ENCODE measurements around the gene MAPRE2.
A peak's percentile ranks its signal among the peaks of the same experiment; 100 is the strongest.
"Not testable (repeated sequence)": the region's sequence is repeated elsewhere in the genome, so short reads cannot be mapped to it uniquely, and the experiment has no call there.

Gene MAPRE2

DNA sequence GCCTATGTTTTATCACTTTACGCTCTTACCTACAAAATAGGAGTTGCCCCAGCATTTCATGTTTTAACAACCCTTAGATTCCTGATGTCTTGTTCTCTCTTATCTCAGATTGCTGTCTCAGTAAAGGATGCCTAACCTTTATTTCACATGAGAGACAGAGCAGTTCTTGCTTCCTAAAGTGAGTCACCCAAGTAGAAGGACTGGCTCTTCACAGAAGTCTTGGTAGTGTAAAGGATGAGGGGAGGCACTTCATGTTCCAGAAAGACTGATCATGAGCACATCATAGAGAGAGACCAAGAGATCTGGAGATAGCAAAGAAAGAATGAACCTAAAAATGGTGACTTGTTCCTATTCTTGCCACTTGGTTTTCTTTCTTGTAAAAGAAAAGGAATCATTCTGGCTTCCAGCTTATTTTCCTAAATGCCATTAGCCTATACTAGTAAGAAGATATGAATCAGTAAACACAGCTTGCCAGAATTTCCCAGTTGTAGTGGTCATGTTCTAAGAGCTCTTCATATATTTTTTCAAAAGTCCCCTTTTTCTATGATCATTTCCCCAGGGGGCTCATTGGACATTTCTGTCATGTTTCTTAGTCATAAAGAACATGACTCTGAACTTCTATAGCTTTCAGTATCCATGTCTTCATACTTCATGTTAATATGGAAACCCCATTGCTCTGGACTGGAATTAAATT is 54.9 kb downstream of the MAPRE2 start:
- no peak for DNase-seq

DNA sequence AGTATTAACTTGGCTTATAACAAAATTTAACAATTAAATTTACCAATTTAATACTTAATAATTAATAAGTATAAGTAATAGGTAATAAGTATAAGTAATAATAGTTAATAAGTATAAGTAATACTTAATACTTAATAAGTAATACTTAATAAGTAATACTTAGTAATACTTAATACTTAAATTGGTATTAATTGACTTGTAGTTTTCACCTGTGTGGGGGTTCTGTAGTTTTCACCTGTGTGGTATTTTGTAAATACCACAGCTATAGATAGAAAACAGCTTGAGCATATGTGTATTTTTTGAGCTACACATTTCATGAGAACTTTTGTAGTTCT is 55.4 kb downstream of the MAPRE2 start:
- no peak for DNase-seq

DNA sequence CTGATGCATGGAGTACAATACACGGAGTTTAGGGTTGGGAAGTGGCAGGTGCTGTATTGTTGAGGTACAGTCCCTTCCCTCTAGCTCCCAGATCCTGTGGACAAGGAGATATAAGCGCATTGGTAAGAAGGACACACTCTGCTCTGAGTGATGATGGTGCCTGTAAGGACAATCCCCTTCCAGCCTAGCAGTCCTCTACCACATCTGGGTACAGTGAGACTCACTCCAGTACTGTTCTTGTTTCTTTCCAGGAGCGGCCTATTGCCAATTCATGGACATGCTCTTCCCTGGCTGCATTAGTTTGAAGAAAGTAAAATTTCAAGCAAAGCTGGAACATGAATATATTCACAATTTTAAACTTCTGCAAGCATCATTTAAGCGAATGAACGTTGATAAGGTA is 56.0 kb downstream of the MAPRE2 start:
- DNase-seq = no peak

DNA sequence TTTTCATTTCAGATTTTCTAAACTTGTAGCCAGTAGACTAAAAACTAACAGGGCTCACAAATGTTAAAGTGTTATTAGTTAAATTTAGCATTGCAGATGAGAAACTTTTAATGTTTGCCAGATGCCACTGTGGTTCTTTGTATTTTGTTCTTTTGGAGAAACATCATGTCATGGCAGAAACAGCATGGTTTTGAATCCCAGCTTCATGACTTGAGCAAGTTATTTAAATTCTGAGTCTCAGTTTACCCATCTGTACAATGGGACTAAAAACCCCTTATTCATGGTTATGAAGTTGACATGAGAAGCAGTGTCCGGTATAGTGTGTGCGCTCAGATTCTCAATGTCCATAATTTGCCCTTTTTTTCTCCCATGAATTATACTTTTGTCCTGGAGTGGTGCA is 56.5 kb downstream of the MAPRE2 start:
- DNase-seq = no peak

DNA sequence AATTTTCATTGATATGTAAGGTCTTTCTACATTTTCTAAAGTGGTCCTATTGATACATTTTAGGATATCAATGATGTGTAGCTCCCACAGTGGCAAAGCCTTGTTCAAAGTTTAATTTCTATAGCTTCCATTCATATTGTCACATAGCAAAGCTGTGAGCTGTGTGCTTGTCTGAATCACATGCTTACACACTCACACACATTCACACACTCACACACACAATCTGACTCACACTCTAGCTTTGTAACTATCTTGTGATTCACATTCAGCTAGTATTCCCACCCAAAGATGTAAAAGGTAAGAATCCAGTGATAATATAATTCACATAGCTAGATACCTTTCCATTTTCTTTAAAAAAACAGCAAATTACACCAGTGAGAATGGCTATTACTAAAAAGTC is 58.7 kb downstream of the MAPRE2 start:
- no peak for DNase-seq

DNA sequence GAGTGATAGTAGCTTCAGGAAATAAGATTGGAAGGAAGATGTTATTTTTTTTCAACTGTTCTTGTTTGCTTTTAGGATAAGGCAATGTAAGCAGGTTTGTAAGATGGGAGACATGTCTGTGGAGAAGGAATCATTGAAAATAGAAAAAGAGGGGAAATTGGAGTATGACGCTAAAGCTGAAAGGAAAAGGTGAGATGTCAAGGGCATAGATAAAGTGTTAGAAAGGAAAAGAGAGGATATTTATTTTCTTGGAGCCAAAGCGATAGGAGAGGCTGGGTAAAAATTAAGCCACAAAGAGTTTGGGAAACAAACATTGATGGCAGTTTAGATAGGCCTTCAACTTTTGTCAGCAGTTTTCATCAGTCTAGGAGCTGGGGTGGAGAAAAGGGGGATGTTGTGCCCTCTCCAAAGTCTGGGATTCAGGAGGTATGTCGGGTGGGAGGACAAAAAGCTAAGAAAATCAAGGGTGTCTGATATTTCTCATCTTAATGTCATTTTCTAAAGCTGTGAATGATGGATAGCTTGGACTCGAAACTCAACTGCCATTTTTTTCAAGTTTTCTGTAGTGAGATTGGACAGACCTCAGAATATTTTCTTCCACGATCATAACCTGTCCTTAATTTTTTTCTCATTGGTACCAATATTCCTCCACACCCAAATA is 63.3 kb downstream of the MAPRE2 start:
- DNase-seq = no peak

DNA sequence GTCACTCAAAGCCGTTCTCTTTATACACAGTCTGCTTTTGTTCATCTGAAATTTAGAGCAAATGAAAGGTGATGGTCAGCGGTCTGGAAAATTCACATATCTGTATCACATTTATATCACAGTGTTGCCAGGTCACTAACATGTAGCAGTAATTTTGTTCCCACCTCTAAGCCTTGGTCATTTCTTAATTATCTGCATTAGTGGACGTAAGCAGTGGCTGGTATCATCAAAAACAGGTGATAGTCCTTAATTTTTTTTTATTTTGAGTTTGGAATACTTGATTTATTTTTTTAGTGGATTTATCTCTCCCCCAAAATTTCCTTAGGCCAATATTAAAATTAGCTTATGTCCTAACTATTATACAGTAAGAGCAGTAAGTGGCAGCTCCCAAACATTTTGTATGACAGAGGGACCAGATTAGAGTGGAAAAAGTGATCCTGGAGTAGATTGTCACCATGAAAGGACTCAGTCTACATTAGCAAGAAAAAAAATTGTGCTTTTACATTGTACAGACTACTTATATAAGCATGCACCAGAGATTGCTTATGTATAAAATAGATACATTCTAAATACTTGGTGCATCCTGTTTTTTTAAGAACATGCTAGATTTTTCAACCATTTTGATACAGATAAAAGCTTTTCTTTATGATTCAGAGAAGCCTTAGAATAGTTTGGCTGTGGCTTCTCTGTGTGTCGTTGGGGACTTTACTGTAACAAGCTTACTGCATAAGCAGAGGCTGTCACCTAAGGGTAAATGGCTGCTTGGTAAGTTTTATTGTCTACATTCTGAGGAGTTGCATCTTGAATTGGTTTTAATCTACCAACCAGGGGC is 65.0 kb downstream of the MAPRE2 start:
- DNase-seq = no peak

DNA sequence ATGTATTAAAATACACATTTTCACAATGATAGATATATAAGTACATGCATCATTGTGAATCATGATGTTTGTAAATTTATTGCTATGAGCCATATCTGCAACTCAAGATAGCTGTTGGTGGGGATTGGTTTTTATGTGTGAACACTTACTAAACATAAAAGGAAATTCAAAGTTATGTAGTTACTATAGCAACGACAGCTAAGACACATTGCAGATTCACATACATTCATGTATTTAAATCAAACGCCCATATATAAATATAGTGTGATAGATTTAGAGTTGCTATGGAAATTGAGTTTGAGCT is 65.6 kb downstream of the MAPRE2 start:
- peak; percentile 13 for DNase-seq

DNA sequence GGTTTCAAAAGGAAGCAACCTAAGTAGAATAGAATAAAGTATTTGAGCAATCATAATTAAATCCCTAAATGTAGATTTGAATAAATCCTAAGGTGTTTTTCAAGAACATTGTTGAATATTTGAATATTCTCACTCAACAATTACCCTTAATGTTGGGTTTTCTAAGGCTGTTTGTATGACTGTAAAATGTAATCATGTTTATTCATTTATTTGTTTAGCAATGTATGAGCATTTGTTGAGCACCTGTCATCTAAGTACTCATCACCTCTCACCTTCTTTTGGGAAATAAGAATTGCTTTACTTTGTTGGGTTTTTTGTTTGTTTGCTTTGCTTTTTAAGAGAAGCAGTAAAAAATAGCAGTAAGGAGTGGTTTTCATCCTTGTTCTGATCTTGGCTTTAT is 66.0 kb downstream of the MAPRE2 start:
- no peak for DNase-seq

DNA sequence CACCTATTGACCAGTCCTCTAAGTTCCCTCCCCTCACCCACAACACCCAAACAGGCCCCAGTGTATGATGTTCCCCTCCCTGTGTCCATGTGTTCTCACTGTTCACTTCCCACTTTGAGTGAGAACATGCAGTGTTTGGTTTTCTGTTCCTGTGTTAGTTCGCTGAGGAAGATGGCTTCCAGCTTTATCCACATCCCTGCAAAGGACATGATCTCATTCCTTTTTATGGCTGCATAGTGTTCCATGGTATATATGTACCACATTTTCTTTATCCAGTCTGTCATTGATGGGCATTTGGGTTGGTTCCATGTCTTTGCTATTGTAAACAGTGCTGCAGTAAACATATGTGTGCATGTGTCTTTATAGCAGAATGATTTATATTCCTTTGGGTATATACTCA is 66.9 kb downstream of the MAPRE2 start:
- DNase-seq = not testable (repeated sequence)

DNA sequence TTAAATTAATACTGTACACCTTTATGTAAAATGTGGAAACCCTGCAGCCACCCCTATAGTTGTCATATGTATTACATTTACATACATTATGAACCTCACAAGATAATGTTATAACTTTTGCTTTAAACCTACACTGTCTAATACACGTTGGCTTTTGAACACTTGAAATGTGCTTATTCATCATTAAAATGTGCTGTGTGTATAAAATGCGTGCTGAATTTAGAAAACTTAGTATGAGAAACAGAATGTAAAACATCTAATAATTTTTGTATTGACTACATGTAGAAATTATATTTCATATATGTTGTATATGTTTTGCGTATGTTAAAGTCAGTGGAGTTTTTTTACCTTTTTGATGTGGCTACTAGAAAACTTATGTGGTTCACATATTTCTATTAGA is 68.8 kb downstream of the MAPRE2 start:
- DNase-seq = no peak

DNA sequence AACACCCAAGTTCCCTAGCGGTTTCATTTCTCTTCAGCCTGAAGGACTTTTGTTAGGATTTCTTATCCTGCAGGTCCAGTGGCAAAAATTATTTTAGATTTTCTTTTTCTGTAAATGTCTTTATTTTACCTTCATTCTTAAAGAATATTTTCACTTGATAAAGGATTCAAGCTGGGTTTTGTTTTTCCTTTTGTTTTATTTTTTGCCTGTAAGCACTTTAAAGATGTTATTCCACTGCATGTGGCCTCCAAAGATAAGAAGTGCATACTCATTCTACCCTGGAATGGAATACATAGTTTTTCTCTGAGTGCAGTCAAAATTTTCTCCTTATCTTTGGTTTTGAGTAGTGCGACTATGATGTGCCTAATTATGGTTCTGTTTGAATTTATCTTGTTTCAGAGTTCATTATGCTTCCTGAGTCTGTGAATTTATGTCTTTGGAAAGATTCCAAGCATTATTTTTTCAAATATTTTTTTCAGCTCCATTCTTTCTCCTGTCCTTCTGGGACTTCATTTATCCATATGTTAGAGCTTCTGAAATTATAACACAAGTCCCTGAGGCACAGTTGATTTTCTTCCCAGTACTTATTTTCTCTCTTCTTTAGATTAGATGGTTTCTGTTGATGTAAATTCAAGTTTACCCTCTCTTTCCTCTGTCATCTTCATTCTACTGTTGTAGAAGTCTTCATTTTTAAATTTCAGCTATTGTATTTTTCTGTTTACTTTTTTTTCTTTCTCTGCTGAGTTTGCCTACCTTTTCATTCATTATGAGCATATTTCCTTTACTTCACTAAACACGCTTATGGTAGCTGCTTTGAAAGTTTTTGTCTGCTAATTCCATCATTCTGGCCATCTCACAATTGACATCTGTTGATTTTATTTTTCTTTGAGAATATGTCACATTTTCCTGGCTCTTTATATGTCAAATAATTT is 69.6 kb downstream of the MAPRE2 start:
- DNase-seq = no peak

DNA sequence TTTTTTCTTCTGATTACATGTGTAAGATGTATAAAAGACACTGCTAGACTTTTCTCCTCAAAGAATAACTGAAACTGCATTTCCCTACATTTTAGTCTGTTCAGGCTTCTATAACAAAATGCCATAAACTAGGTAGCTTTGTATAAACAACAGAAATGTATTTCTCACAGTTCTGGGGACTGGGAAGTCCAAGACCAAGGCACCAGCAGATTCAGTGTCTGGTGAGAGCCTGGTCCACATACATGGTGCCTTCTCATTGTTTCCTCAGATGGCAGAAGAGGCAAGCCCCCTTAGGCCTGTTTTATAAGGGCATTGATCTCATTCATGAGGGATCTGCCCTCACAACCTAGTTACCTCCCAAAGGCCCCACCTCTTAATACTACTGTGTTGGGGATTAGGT is 71.5 kb downstream of the MAPRE2 start:
- DNase-seq = no peak

DNA sequence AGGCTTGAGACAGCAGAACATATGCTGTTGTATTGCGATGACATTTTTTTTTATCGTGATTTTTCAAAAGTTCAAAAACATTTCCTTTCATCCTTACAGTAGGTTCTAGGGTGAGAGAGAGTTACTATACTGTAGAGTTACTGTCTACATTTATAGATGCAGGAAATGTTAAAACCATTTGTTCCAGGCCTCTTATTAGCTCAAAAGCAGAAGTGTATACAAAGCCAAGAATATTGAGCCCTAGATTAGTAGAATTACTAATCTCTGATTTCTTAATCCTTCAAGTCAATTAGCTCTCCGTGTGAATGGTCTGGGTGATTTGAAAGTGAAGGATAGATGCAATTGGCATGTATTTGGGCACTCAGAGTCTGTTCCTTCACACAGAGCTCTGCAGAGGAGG is 73.1 kb downstream of the MAPRE2 start:
- DNase-seq = no peak

DNA sequence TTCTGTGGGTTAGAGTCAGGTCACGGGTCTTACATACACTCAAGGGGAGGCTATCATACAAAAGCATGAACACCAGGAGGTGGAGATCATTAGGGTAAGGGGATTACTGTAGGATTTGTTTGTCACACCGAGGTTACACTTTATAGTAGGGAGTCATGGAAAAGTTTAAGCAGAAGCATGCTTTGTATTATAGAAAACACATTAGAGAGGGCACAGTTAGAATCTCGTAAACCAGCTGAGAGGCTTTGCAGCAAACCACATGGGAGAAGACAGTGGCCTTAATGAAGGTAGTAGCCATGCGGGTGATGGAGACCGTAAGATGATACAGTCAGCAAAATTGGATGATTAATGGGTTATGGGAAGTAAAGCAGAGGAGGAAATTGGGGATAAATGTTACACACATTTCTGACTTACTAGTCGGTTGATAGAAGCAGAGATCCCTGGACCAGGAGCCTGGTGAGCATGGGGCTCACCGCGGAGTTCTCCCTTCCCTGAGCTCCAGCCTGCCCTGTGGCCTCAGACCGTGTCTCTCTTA is 75.6 kb downstream of the MAPRE2 start:
- no peak for DNase-seq

DNA sequence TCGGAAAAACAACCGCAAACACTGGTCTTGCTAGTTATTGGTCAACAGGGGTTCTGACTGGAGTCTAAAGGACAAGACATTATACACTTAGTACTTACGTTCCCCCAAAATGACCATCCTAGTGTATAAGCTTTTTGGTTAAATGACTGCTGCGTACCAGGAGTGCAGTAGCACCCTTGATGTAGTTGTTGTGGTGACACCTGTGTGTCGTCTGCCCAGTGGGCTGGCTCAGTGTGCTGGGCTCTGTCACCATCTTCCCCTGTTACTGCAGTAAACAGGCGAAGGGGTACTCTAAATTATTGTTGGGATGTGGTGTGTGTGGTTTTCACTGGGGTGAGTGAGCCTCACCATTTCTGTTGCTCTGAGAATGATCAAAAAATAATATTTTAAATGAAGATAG is 76.2 kb downstream of the MAPRE2 start:
- no peak for DNase-seq

DNA sequence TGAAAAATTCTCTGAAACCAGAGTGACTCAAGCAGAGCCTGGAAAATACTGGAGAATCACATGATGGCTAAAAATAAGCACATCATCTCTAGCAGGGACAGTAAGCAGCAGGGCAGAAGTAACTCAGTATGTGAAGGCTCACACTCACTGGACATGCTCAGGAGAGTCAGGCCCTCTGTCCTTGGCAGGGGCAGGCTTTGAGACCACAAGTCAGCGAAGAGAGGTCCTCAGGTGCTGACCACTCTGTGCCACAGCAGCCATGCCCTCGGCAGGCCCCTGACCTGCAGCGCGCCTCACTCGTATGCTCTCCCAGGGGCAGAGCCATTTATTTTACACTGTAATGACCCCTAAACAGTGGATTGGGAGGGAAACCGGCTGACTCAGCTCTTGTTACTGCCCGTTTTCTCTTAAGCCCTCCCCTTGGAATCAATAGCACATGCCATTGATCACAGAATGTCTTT is 76.8 kb downstream of the MAPRE2 start:
- no peak for DNase-seq

DNA sequence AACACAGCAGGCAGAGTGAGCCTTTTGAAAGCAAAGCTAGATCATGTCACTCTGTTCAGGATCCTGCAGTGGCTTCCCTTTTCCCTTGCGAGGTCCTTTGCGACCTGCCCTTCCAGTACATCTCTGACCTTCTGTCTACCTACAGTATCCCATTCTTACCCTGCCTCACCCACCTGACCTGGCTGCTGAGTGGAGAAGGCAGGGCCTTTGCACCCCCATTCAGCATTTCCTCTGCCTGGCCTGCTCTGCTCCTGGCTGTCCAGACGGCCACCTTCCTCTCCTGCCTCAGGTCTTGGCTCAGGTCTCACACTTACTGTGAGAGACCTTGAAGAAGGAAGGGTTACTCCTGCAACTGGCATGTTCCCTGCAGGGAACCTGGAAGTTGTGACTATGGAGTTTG is 77.4 kb downstream of the MAPRE2 start:
- DNase-seq = no peak

DNA sequence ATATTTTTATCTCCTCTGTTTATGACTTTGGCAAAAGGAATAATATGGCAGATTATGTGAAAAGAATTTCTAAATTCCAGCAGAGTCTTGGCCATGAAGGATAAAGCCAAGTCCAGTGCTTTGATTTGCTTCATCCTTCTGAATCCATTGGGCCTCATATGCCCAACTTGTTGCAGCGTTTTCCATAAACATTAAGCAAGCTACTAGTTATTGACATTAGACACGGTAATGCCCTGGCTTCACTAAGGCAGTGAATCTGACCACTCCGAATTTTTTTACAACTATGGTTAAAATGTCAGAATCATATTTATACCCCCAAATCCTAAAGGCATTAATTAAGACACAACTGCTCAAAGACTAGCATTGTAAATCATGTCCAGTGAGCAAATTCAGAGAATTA is 79.8 kb downstream of the MAPRE2 start:
- DNase-seq = no peak

DNA sequence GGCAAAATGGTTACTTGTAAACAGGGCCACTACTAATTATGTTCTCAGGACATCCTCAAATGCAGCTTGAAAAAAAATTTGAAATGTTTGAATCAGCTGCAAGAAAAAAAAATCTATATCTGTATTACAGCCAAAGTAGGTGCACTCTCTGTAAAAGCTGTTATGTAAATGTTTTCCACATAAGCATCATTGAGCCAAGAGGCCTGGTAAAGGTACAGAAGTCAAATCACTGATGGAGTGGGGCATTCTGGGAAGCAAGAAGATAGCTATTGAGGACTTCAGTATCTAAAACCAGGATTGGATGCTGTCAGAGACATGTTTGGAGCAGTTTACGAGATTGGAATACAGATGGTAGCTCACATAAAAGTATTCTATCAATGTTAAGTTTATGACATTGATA is 80.3 kb downstream of the MAPRE2 start:
- DNase-seq = no peak

DNA sequence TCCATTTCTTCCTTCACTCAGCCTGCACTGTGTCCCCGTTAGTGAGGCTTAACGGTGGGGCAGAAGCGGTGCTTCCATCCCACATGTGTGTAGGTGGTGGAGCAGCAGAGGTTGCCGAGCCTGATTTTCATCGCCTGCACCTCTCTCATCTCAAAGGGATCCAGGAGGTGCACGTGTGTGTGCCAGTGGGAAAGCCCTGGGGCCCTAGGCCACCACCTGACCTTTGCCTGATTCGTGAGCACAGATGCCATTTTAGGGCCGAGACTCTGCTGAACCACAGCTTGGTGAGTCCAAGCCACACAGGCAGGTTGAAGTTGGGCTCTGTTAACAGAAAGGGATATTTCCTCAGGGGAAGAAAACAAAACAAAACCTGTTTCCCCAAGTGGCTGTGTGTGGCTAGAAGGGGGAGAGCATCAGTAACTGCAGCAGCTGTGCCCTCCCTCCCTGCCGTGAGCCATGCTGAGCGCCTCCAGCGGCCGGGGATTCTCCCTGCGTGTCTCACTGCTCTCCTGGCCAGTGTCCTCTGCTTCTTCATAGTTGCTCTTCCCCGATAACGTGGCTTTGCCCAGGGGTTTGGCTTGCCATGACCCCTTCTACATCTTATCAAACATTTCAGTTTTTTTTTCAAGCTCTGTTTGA is 81.5 kb downstream of the MAPRE2 start:
- no peak for DNase-seq

DNA sequence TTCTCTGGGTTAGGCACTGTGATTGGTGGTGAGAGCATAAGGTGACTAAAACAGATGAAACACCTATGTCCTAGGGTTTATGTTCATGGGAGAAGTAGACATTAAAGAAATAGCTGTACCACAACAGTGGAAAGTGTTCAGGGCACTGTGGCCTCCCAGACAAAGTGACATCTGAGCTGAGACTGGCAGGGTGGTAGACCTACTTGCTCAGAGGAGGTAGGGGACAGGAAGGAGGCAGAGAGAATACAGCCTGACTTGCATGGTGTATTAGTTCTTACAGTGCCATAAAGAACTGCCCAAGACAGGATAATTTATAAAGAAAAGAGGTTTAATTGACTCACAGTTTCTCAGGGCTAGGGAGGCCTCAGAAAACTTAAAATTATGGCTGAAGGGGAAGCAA is 82.6 kb downstream of the MAPRE2 start:
- DNase-seq = no peak

Data from DMS53 (cell line).